Right atrium auricular region (tissue), 2 donors: ENCODE data around the gene TBC1D5. TPM values are rescaled to one million over a fixed set of nuclear protein-coding genes. Genes with fewer than 3 reads are reported as not detected.
A peak's percentile ranks its signal among the peaks of the same experiment; 100 is the strongest.

Source experiments
- DNase-seq: peaks from one replicate; pipeline ENCODE4 v3.0.0-alpha.2; 2019; ENCODE audit warnings: low spot score
- H3K27ac ChIP-seq, 2 donors: fragments of 200-600 bp; sonication (generic); 1 replicate in 1 of 2; 2 replicates in 1 of 2; pipeline ENCODE4 v1.5.1; 2016 to 2019
- H3K27me3 ChIP-seq, 2 donors: fragments of 200-600 bp; sonication (generic); one replicate each; pipeline versions ENCODE4 v1.5.1 to v1.6.0; 2017 to 2019
- H3K36me3 ChIP-seq: fragments of 200-600 bp; sonication (generic); one replicate; pipeline ENCODE4 v1.5.1; 2016
- H3K4me1 ChIP-seq, 2 donors: fragments of 200-600 bp; sonication (generic); one replicate each; pipeline versions ENCODE4 v1.5.1 to v1.6.0; 2017 to 2019
- H3K4me3 ChIP-seq, 2 donors: fragments of 200-600 bp; sonication (generic); 1 replicate in 1 of 2; 2 replicates in 1 of 2; pipeline ENCODE4 v1.5.1; 2017 to 2019; ENCODE audit warnings: mild to moderate bottlenecking in 1 of 2, moderate library complexity in 1 of 2
- H3K9me3 ChIP-seq, 2 donors: fragments of 200-600 bp; sonication (generic); one replicate each; pipeline ENCODE4 v1.5.1; 2019
- CTCF ChIP-seq, 2 donors: fragments of 200-600 bp; sonication (generic); IDR thresholded peaks; one replicate each; pipeline ENCODE4 v1.5.1; 2019; ENCODE audit warnings: antibody characterized with exemption in 2 of 2
- total RNA-seq, 2 donors: library from RNA; depleted of rRNA; stranded (reverse); fragments of >200 nt; gene quantifications; one replicate each; pipeline ENCODE4 v1.1.0, GENCODE V29; 2016

The TBC1D5 gene
- total RNA-seq, 2 donors from 2014 or later: 35.2 to 40.2 TPM

GRCh38 chr3:17292556-17292955, 449.9 kb downstream of the TBC1D5 start:
- H3K4me3 ChIP-seq: no peak overlapping the region
- no peaks in the 10 kb centered on the region for H3K9me3 ChIP-seq
- DNase-seq: no peak
- no peaks in the 10 kb centered on the region for H3K27me3 ChIP-seq
- H3K4me1 ChIP-seq: no peaks in the 10 kb centered on the region
- no peaks in the 10 kb centered on the region for H3K36me3 ChIP-seq
- no peak overlapping the region for H3K27ac ChIP-seq
- no peak for TF ChIP-seq CTCF (IDR thresholded peaks at IDR 0.05)

GRCh38 chr3:17290894-17291293, 451.5 kb downstream of the TBC1D5 start:
- H3K27me3 ChIP-seq: no peaks in the 10 kb centered on the region
- no peak overlapping the region for H3K4me3 ChIP-seq
- no peaks in the 10 kb centered on the region for H3K9me3 ChIP-seq
- TF ChIP-seq CTCF (IDR thresholded peaks at IDR 0.05): no peak
- H3K36me3 ChIP-seq: no peaks in the 10 kb centered on the region
- DNase-seq: no peak
- peaks cover 0 to 8% of the 10 kb centered on the region in 2 donors for H3K4me1 ChIP-seq
- H3K27ac ChIP-seq: no peak overlapping the region

GRCh38 chr3:17288839-17289399, 453.5 kb downstream of the TBC1D5 start:
- H3K4me1 ChIP-seq: peaks cover 0 to 8% of the 10 kb centered on the region in 2 donors
- H3K9me3 ChIP-seq: no peaks in the 10 kb centered on the region
- no peak for DNase-seq
- no peak overlapping the region for H3K4me3 ChIP-seq
- no peak overlapping the region for H3K27ac ChIP-seq
- H3K27me3 ChIP-seq: no peaks in the 10 kb centered on the region
- TF ChIP-seq CTCF (IDR thresholded peaks at IDR 0.05): no peak
- H3K36me3 ChIP-seq: no peaks in the 10 kb centered on the region

- Histone ChIP-seq H3K4me3 (no peak overlapping the region), H3K4me1 (peaks cover 0 to 8% of the 10 kb centered on the region in 2 donors)
Observed at GRCh38 chr3:17287006-17287689, 455.3 kb downstream of the TBC1D5 start.

GRCh38 chr3:17278006-17278405, 464.4 kb downstream of the TBC1D5 start:
- Histone ChIP-seq H3K9me3 (no peaks in the 10 kb centered on the region), H3K4me3 (no peak overlapping the region), H3K27ac (no peak overlapping the region), H3K36me3 (no peaks in the 10 kb centered on the region), H3K27me3 (no peaks in the 10 kb centered on the region), H3K4me1 (no peaks in the 10 kb centered on the region)
- no peak for DNase-seq
- no peak for TF ChIP-seq CTCF (IDR thresholded peaks at IDR 0.05)

More at GRCh38 chr3:17287006-17287689, 455.3 kb downstream of the TBC1D5 start:
- no peak for DNase-seq
- TF ChIP-seq CTCF (IDR thresholded peaks at IDR 0.05): no peak
- Histone ChIP-seq H3K27me3 (no peaks in the 10 kb centered on the region), H3K9me3 (no peaks in the 10 kb centered on the region), H3K36me3 (no peaks in the 10 kb centered on the region), H3K27ac (peak overlapping the region in 1 of 2 donors; percentile 8)
